Measurements from ENCODE around the gene CTSK.
A peak's percentile ranks its signal among the peaks of the same experiment; 100 is the strongest.
"Not testable (repeated sequence)": the region's sequence is repeated elsewhere in the genome, so short reads cannot be mapped to it uniquely, and the experiment has no call there.

CTSK gene

DNA sequence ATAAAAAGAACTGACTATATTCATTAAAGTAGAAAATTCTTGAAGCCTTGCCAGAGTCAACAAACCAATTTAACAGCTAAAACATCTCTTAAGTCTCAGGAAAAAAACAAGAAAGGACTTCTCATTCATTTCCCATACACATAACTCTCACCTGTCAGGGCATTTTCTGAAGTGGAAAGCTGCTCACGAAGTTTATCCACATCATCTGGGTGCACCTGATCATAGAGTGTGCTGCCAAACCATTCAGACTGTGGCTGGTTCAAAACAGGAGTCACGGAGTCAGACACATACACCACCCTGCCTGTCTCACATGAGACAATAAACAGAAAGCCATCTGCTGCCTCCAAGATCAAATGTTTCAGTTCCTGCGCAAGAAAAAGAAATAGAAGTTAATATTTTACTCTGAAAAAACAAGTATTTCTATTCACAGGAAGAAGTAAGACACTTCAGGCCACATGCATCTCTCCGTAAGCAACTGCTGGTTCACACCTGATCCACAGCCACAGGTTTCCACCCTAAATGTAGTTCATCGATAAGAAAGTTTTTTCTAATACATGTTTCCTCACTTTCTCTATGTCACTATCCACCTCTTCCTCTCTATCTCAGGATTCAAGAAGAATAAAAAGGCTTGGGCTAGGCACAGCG lies 28.2 kb upstream of the CTSK start:
- DNase-seq (ENCODE audit: insufficient read length, low spot score): no peak
- TF ChIP-seq, protein P1, sequence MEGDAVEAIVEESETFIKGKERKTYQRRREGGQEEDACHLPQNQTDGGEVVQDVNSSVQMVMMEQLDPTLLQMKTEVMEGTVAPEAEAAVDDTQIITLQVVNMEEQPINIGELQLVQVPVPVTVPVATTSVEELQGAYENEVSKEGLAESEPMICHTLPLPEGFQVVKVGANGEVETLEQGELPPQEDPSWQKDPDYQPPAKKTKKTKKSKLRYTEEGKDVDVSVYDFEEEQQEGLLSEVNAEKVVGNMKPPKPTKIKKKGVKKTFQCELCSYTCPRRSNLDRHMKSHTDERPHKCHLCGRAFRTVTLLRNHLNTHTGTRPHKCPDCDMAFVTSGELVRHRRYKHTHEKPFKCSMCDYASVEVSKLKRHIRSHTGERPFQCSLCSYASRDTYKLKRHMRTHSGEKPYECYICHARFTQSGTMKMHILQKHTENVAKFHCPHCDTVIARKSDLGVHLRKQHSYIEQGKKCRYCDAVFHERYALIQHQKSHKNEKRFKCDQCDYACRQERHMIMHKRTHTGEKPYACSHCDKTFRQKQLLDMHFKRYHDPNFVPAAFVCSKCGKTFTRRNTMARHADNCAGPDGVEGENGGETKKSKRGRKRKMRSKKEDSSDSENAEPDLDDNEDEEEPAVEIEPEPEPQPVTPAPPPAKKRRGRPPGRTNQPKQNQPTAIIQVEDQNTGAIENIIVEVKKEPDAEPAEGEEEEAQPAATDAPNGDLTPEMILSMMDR (IDR thresholded peaks at IDR 0.05; ENCODE audit: insufficient read depth, missing control alignments): no peak
- FAIRE-seq: peak; percentile 56

DNA sequence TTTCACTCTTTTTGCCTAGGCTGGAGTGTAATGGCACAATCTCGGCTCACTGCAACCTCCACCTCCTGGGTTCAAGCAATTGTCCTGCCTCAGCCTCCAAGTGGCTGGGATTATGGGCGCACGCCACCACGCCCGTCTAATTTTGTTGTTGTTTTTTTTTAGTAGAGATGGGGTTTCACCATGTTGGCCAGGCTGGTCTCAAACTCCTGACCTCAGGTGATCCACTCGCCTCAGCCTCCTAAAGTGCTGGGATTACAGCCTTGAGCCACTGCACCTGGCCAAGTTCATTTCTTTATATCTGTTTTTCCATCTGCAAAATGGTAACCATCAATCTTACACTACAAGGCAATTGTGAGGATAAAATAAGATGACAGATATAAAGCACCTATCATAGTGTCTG lies 25.9 kb upstream of the CTSK start:
- FAIRE-seq; DNase-seq (ENCODE audit: insufficient read length, low spot score): not testable (repeated sequence)

- TF ChIP-seq, protein P1 (IDR thresholded peaks at IDR 0.05; ENCODE audit: insufficient read depth, missing control alignments): no peak
- peak; percentile 38 for FAIRE-seq
- DNase-seq (ENCODE audit: insufficient read length, low spot score): no peak
Observed at GRCh38 chr1:150832597-150832996, 24.5 kb upstream of the CTSK start.

DNA sequence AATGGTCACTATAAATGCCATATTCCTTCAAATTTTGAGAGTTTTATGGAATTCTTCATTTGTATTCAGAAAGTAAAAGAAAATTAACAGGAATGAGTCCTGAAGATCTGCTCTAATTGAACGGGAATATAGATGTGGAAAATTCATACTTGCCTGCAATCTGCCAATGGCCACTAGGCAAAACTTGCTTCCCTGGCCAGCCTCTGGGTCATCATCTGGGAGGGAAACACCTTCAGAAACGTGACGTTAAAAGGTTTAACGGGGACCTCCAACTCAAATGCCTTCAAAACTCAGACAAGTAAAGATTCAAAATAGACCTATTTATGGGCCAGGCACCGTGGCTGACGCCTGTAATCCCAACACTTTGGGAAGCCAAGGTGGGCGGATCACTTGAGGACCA lies 21.7 kb upstream of the CTSK start:
- FAIRE-seq (no peak), DNase-seq (ENCODE audit: insufficient read length, low spot score) (no peak)
- TF ChIP-seq, protein P1 (IDR thresholded peaks at IDR 0.05; ENCODE audit: insufficient read depth, missing control alignments): no peak

- TF ChIP-seq, protein P1 (IDR thresholded peaks at IDR 0.05; ENCODE audit: insufficient read depth, missing control alignments): no peak
- FAIRE-seq: no peak
- DNase-seq (ENCODE audit: insufficient read length, low spot score): no peak
Observed at GRCh38 chr1:150826299-150826698, 18.2 kb upstream of the CTSK start.

GRCh38 chr1:150820730-150821512 lies 12.9 kb upstream of the CTSK start:
- DNase-seq (ENCODE audit: insufficient read length, low spot score) (no peak), FAIRE-seq (peak; percentile 51)
- TF ChIP-seq, protein P1 (IDR thresholded peaks at IDR 0.05; ENCODE audit: insufficient read depth, missing control alignments): no peak

DNA sequence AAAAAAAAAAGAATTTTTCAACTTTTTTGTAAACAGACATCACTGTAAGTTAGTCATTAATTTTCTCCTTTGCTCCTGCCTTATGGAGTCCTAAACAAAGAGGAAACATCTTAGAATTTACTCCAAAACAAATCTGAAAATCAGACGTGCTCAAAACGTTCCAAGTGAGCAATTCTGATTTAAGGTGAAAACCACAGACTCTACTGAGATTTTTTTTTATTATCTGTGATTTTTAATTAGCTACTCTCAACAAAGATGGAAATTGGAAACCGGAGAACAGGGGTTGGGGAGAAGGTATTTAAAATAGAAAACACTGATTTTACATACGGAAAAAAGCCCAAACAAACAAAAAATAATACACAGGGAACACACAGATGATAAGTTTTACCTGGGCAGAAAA lies 7.8 kb upstream of the CTSK start:
- TF ChIP-seq, protein P1 (IDR thresholded peaks at IDR 0.05; ENCODE audit: insufficient read depth, missing control alignments): no peak
- DNase-seq (ENCODE audit: insufficient read length, low spot score): no peak
- FAIRE-seq: no peak
